HG02759 (cell line): ENCODE results near the gene LRRC34.

Source experiments
- ATAC-seq: cut with Tn5 transposase; IDR thresholded peaks from one replicate; pipeline ENCODE4 v1.9.1; 2021; ENCODE audit warnings: mild to moderate bottlenecking, moderate library complexity; ENCODE audit not compliant: unreplicated experiment

Gene LRRC34

DNA sequence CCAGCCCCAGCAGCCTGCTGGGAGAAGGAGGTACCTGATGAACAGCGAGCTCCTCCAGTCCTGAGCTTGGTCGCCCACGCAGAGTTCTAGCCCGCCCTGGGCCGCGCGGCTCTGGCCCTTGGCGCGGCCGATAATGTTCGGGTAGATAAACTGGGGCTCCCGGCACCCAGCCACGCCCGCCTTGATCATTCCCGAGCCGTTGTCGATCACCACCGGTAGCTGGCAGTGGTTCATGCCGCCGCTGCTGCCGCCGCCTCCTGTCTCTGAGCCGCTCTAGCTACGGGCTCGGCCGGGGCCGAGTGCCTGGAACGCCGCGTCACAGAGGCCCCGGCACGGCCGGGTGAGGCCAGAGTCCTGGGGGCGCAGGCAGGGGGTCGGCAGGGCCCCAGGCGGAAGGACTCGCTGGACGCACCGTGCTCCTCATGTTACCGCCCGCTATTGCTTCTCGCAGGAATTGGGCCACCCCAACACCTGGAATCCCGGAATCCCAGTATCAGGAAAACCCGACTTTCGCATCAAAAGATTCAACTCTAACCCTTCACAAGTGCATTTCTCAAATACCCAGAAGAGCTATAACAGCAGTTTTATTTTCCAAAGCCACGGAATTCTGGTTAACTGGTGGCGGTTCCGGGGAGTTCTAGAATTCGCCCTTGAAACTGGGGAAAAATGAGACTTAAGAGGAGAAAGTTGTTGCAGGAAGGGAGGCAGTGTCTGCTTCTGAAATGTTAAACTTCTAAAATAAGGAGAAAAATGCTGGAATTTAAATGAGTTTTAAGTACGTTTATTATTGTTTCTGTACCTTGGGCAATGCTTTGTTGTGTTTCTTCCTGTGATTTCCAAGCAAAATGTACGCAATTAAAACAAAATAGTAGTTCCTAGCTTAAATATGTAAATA lies 43.2 kb downstream of the LRRC34 start, which contains the start of gene ACTRT3:
Gene ACTRT3 (minus strand): TSS at position 275 of the 895 bp plus-strand sequence. CDS start 41 bp downstream, at position 234.
- peak; percentile 28 for ATAC-seq

DNA sequence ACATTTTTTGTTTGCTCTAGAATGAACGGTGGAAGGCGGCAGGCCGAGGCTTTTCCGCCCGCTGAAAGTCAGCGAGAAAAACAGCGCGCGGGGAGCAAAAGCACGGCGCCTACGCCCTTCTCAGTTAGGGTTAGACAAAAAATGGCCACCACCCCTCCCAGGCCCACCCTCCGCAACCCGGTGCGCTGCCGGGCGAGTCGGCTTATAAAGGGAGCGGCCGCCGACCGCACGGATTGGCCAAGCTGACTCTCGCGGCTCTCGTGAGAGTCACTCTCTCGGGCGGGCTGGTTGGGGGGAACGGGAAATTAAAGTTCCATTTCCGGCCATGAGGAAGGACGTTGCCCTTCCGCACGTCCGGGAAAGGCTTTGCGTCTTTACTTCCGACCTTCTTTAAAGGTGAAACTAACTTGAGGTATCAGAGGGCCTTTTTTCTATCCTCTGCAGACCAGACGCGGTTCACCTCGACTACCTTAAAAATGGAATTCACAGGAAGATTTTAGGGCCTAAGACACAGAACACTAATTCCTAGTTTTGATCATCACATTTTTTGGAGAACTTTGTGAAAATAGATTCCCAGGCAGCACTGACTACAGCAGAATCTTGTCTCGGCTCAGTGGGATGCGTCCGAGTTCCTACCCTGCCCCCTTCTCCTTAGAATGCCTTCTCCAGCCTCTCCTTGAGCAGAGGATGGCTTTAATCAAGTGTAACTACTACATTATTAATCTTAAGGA lies 47.7 kb downstream of the LRRC34 start, which contains the start of gene TERC:
Gene TERC (minus strand): TSS at position 179 of the 731 bp plus-strand sequence.
- ATAC-seq: peak; percentile 85

DNA sequence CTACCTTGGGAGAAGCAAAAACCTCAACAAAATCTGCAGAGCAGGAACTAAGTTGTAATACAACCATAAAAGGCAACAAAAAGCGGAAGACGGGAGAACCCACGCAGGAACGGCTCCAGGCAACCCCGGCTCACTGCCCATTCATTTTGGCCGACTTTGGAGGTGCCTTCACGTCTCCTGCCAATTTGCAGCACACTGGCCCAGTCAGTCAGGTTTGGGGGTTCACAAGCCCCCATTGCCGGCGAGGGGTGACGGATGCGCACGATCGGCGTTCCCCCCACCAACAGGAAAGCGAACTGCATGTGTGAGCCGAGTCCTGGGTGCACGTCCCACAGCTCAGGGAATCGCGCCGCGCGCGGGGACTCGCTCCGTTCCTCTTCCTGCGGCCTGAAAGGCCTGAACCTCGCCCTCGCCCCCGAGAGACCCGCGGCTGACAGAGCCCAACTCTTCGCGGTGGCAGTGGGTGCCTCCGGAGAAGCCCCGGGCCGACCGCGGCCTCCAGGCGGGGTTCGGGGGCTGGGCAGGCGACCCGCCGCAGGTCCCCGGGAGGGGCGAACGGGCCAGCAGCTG lies 48.3 kb downstream of the LRRC34 start:
- peak; percentile 38 for ATAC-seq

DNA sequence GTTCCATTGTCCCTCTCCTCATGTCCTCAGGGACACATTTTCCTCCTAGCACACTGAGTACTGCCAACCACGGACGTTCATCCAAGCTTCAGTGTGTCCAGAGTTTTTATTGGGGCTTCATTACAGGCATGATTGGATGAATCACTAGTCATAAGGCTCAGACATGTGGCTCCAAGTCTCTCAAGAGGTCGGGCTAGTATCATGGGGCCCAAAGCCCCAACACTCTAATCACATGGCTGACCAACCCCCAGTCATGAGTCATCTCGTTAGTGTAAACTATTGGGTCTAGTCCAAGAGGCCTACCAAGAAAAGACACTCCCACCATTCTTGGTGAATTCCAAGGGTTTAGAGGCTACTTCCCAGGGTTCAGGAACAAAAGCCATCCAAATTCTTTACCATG lies 52.2 kb downstream of the LRRC34 start:
- ATAC-seq: no peak

DNA sequence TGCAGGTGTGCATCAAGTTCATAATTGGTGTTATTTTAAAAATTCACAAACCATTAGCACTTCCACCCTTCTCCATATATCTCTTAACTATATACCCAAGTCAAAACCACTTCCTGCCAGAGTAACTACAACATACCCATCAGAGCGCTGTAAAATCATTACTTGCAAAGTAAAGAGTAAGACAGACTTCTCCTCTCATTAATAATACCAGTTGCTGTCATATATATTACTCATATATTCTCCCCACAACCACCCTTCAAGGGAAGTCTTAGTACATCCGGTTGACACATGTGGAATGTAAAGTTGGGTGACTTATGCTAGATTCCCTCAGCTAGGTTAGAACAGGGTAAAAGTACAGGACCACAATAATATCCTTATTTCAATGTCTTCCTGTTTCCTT lies 53.4 kb downstream of the LRRC34 start:
- ATAC-seq: peak; percentile 38

DNA sequence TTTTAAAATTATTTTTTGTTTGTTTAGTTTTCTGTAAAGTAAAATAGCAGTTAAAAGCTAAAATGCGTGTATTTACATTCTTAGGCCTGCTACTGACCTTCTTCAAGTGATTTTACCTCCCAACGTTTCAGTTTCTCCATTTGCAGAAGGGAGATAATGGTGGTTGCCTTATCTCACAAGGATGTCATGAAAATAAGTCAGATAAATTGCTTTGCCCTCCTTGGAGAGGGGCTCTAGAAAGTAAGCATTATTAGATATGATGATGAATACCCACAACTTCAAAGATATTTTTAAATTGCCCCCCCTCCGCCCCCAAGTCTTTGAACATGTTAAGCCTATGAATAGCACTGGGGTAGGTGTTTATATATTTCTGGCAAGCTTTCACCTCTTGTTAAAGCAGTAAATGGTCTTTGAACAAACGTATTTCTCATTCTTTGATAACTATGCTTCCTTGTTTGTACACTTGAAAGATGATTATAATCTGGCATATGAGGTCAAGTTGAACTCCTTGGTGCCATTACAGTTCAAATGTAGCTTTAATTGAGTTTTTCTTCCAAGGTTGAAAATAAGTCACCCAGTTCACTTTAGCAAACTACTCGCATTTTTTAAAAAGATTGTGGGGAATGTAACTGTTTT lies 54.2 kb downstream of the LRRC34 start:
- ATAC-seq: no peak

DNA sequence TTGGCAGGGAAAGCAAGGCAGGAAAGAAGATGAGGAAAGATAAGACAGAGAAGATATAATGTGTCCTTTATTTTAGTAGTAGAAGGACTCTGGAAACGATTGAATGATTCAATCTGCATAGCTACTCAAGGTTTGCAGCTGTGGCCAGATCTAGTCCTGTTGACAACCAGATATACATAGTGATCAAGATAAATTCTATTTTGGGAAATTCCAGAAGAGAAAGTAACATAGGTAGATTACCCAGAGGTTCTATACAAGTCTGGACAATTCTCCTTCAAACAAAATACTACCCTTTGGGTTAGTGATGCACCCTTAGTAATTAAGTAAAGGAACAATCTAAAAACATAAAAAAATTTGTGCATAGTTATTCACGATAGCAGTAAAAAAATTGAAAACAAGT lies 57.2 kb downstream of the LRRC34 start:
- no peak for ATAC-seq

DNA sequence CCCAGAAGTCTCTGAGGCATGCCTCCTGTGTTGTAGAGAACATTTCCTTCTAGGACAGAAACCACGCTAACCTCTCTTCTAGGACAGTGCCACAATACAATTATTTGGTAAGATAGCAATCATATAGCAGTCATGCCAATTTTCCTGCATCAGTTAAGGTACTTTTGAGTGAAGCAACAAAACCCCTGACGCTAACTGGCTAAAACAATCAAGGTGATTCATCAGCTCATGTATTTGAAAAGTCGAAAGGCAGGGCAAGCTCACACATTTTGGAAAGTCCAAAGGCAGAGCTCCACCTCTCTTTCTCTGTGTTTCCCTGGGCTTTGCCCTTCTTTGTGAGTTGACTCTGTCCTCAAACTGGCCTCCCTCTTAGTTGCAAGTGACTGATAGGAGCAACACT lies 58.0 kb downstream of the LRRC34 start:
- no peak for ATAC-seq

DNA sequence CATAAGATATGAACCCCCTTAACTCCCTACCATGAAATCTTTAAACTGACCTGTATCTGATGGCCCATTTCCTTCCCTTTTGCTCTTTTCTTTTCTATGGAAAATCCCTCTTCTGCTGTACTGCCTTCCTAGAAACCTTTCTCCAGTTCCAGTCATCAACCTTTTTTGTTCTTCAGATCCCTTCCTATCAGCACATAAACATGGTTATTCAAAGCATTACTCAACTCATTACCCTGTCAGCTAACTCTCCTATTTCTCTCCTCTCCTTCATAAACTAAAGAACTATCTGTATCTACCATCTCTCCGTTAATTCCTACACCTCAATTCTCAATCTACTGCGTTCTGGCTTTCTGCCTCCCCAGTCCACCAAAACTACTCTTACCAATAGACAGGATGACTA lies 60.8 kb downstream of the LRRC34 start:
- no peak for ATAC-seq

DNA sequence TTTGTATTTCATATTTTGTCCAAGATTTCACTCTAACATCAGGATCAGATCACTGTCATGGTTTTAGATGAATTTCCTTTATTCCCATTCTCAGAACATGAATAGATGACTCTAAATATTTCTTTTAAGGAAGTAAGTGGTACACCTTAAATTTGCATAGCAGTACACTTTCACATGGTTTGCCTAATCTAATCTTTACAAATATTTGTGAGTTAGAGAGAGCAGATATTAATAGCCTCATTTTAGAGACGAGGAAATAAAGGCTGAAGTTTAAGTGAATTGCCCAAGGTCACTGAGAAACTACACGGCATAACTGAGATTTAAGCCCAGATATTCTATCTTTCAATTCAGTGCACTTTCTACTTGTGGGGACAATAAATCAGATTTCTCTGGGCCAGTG lies 62.0 kb downstream of the LRRC34 start:
- ATAC-seq: no peak

DNA sequence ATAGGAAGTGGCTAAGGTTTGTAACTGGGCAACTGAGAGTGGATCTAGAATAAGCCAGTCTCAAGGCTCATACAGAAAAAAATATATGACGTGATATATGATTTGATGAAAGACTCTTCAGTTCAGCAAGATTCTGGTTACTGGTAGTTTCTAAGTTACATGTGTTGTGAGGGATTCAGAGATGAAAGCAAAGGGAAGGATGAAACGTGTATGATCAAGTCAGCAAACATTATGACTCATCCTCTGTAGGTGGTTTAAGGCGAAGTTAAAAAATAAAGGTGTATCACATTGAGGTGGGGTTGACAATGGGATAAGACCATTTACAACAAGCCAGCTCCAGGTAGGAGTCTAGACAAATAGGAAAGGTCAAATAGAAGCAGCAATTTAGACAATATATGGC lies 64.0 kb downstream of the LRRC34 start:
- ATAC-seq: no peak

DNA sequence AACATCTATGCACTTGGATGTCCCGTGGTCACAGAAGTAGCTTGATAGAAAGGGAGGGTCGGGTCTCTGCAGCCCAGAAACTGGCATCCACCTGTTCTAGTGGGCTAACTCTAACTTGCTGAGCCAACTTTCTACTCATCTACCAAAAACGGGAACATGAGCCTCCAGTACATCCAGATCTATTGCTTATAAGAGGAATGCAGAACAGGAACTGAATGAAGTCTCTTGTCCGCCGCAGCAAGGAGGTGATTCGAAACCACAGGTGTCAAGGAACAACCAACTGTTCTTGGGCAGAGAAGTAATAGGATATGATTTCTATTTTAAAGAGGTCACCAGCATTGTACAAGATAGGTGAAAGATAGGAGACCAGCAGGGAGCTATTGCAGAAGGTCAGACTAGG lies 65.8 kb downstream of the LRRC34 start:
- no peak for ATAC-seq

DNA sequence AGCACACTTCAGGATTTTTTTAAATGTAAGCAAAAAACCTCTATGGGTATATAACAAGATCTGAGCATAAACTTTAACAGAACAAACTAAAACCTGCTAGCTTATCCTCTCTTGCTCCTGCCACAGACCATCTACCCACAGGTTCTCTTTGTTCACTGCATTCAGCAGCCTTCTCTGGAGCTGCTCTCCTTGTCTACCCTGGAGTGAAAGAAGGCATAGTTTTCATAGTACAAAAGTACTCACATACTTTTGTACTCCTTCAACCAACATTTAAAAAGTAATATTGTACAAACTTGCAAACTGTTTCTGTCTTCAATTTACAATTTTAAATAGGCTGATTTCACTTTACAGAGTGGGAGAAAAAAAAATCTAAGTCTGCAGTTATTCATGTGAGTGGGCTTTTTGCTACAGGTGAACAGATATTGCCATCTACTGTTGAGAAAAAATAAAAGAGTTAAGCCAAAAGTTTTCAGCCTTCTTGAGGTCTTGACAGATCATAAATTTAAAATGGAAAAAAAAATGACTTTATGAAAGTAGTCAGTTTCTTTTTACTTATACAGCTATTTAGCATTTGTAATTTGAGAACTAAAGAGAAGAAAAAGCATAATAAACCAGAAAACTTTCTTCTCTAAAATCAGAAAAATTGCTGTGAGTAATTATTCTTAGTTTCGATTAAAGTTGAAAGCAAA lies 68.2 kb downstream of the LRRC34 start:
- ATAC-seq: no peak
